ENCODE data around the gene GDF15.
A peak's percentile ranks its signal among the peaks of the same experiment; 100 is the strongest.
"Not testable (repeated sequence)": the region's sequence is repeated elsewhere in the genome, so short reads cannot be mapped to it uniquely, and the experiment has no call there.

GDF15 gene

GRCh38 chr19:18364277-18364825 lies 21.6 kb upstream of the GDF15 start:
- not testable (repeated sequence) for DNase-seq

- peak; percentile 75 to 87 (median 77) for DNase-seq
These were observed 21.0 kb upstream of the GDF15 start for GRCh38 chr19:18364826-18365528.

- peak; percentile 76 to 86 (median 85) for DNase-seq
These were observed 19.9 kb upstream of the GDF15 start for GRCh38 chr19:18366021-18366435.

GRCh38 chr19:18368504-18369222 lies 17.3 kb upstream of the GDF15 start:
- no peak for DNase-seq

- no peak for DNase-seq
These were observed 12.5 kb upstream of the GDF15 start for GRCh38 chr19:18373407-18373891.

GRCh38 chr19:18373892-18374629 lies 11.9 kb upstream of the GDF15 start:
- peak; percentile 97 to 99 (median 98) for DNase-seq

- no peak for DNase-seq
These were observed 8.9 kb upstream of the GDF15 start for GRCh38 chr19:18377026-18377425.

GRCh38 chr19:18379803-18380747 lies 5.9 kb upstream of the GDF15 start:
- DNase-seq, result peak; percentile 81 to 85 (median 83)

- DNase-seq, result no peak
These were observed 5.1 kb upstream of the GDF15 start for GRCh38 chr19:18380843-18381242.

GRCh38 chr19:18383622-18384021 lies 2.3 kb upstream of the GDF15 start:
- not testable (repeated sequence) for DNase-seq

- DNase-seq, result no peak
These were observed 1.2 kb upstream of the GDF15 start for GRCh38 chr19:18384775-18385174.

GRCh38 chr19:18385359-18385674 lies 641 bp upstream of the GDF15 start:
- no peak for DNase-seq

GRCh38 chr19:18386543-18387271 lies 749 bp downstream of the GDF15 start:
- peak in 1 of 3 donors; percentile 40 for DNase-seq

GRCh38 chr19:18388100-18388959 lies 2.4 kb downstream of the GDF15 start:
- DNase-seq, result peak; percentile 85 to 90 (median 90)

GRCh38 chr19:18388960-18389725 lies 3.2 kb downstream of the GDF15 start:
- DNase-seq, result no peak

GRCh38 chr19:18389726-18390064 lies 3.7 kb downstream of the GDF15 start:
- no peak for DNase-seq

GRCh38 chr19:18390065-18390907 lies 4.3 kb downstream of the GDF15 start:
- DNase-seq, result no peak

GRCh38 chr19:18391509-18392075 lies 5.6 kb downstream of the GDF15 start:
- DNase-seq, result peak in 1 of 3 donors; percentile 7
